K562 (cell line): ENCODE data around the gene CD248. TPM values are rescaled to one million over a fixed set of nuclear protein-coding genes. Genes with fewer than 3 reads are reported as not detected.
A peak's percentile ranks its signal among the peaks of the same experiment; 100 is the strongest.

Experiments
- BRCA1 ChIP-seq, 2 experiments: fragments of 450-650 bp in 1 of 2; sonication (generic) in 1 of 2; formaldehyde crosslinking in 1 of 2; IDR thresholded peaks; 2 replicates each; pipeline versions ENCODE4 v1.5.0 to v1.6.1; 2017 to 2020; ENCODE audit warnings: mild to moderate bottlenecking in 1 of 2, missing genetic modification reagents in 1 of 2
- EP400 ChIP-seq: fragments of 450-650 bp; IDR thresholded peaks from 2 replicates; pipeline ENCODE4 v1.6.1; 2017; ENCODE audit warnings: antibody characterized with exemption, mild to moderate bottlenecking, moderate library complexity
- GATAD2B ChIP-seq: fragments of 450-650 bp; IDR thresholded peaks from 2 replicates; pipeline ENCODE4 v1.6.1; 2017; ENCODE audit warnings: mild to moderate bottlenecking, borderline replicate concordance
- HLTF ChIP-seq: fragments of 450-650 bp; IDR thresholded peaks from 2 replicates; pipeline ENCODE4 v1.6.1; 2016
- LARP7 ChIP-seq: fragments of 450-650 bp; IDR thresholded peaks from 2 replicates; pipeline ENCODE4 v1.6.1; 2016
- NFYB ChIP-seq: IDR thresholded peaks from 2 replicates; pipeline ENCODE4 v1.6.1; 2011; ENCODE audit warnings: mild to moderate bottlenecking, moderate library complexity; ENCODE audit not compliant: insufficient read length; ENCODE audit errors: extremely low read depth
- NR1H2 ChIP-seq: sonication (generic); formaldehyde crosslinking; IDR thresholded peaks from 2 replicates; pipeline ENCODE4 v1.4.0; 2020; ENCODE audit warnings: mild to moderate bottlenecking, missing genetic modification reagents
- RBFOX2 ChIP-seq: fragments of 200-400 bp; formaldehyde crosslinking; IDR thresholded peaks from 2 replicates; pipeline ENCODE4 v1.6.1; 2017; ENCODE audit warnings: low read depth, mild to moderate bottlenecking, low read length, moderate library complexity
- RBM22 ChIP-seq: fragments of 200-400 bp; formaldehyde crosslinking; IDR thresholded peaks from 2 replicates; pipeline ENCODE4 v1.6.1; 2018; ENCODE audit warnings: low read length, low read depth; ENCODE audit not compliant: poor library complexity, severe bottlenecking
- RFX1 ChIP-seq: fragments of 450-650 bp; IDR thresholded peaks from 2 replicates; pipeline ENCODE4 v1.6.1; 2016; ENCODE audit warnings: mild to moderate bottlenecking, moderate library complexity
- SAFB2 ChIP-seq: fragments of 200-400 bp; formaldehyde crosslinking; IDR thresholded peaks from 2 replicates; pipeline ENCODE4 v1.6.1; 2018; ENCODE audit warnings: borderline replicate concordance, low read length, low read depth, moderate library complexity; ENCODE audit not compliant: severe bottlenecking
- SIN3B ChIP-seq: fragments of 450-650 bp; IDR thresholded peaks from 2 replicates; pipeline ENCODE4 v1.6.1; 2017; ENCODE audit warnings: low read depth, mild to moderate bottlenecking, moderate library complexity
- TAF7 ChIP-seq: fragments of 450-650 bp; IDR thresholded peaks from 2 replicates; pipeline ENCODE4 v1.6.1; 2016; ENCODE audit warnings: missing genetic modification characterization, missing compliant biosample characterization
- TARDBP ChIP-seq: fragments of 450-650 bp; IDR thresholded peaks from 2 replicates; pipeline ENCODE4 v1.6.1; 2016
- TBP ChIP-seq: optimal IDR thresholded peaks from 2 replicates; pipeline ENCODE3; 2011; ENCODE audit warnings: low read depth, low read length, improper control_type of control experiment
- VEZF1 ChIP-seq: fragments of 200-800 bp; sonication (Bioruptor generic); IDR thresholded peaks from 2 replicates; pipeline ENCODE4 v1.6.1; 2017; ENCODE audit warnings: missing genetic modification characterization, missing compliant biosample characterization
- XRCC3 ChIP-seq: fragments of 450-650 bp; IDR thresholded peaks from 2 replicates; pipeline ENCODE4 v1.6.1; 2017; ENCODE audit warnings: mild to moderate bottlenecking, moderate library complexity
- ZBTB2 ChIP-seq: fragments of 450-650 bp; IDR thresholded peaks from 2 replicates; pipeline ENCODE4 v1.6.1; 2016; ENCODE audit warnings: antibody characterized with exemption
- ZNF12 ChIP-seq: sonication (generic); formaldehyde crosslinking; IDR thresholded peaks from 2 replicates; pipeline ENCODE4 v1.4.0; 2020; ENCODE audit warnings: mild to moderate bottlenecking, missing genetic modification reagents
- ZNF551 ChIP-seq: fragments of 250-450 bp; sonication (Bioruptor Pico); IDR thresholded peaks from 2 replicates; pipeline ENCODE4 v1.5.0; 2021; ENCODE audit warnings: mild to moderate bottlenecking, moderate library complexity
- ZNF644 ChIP-seq: fragments of 200-800 bp; sonication (Bioruptor generic); IDR thresholded peaks from 2 replicates; pipeline ENCODE4 v1.6.1; 2016; ENCODE audit warnings: low read depth, missing genetic modification characterization, missing compliant biosample characterization
- ZNF764 ChIP-seq: fragments of 250-450 bp; sonication (Bioruptor Pico); IDR thresholded peaks from 2 replicates; pipeline ENCODE4 v1.4.0; 2020; ENCODE audit warnings: low read depth, mild to moderate bottlenecking, moderate library complexity
- polyA plus RNA-seq, 8 experiments: library from polyadenylated mRNA; depleted of rRNA in 4 of 8; stranded (reverse) in 5 of 8; unstranded in 3 of 8; fragments of >200 nt; fragmentation: Nextera tagmentation in 2 of 8; fragmentation: Illumina TruSeq in 1 of 8; extraction: Ambion mirVana in 2 of 8; extraction: Trizol in 1 of 8; gene quantifications; 2 replicates each; pipeline versions ENCODE4 v1.2.1 to v1.2.3, GENCODE V29; 2011 to 2014; ENCODE audit warnings: inconsistent platforms in 1 of 8, missing spikeins in 1 of 8
- total RNA-seq, 7 experiments: library from RNA; depleted of rRNA in 6 of 7; stranded (reverse); fragments of >200 nt in 6 of 7; fragmentation: Illumina TruSeq in 2 of 7; extraction: Trizol in 2 of 7; gene quantifications; 2 replicates each; pipeline versions ENCODE4 v1.2.1 to v1.2.3, GENCODE V29; 2011 to 2021; ENCODE audit warnings: low replicate concordance in 1 of 7
- TF ChIP-seq, protein P1 (sequence below): fragments of 450-650 bp; IDR thresholded peaks from 2 replicates; pipeline ENCODE4 v1.6.1; 2016; ENCODE audit warnings: low read depth, mild to moderate bottlenecking, moderate library complexity
- TF ChIP-seq, protein P2 (sequence below): fragments of 450-650 bp; formaldehyde crosslinking; IDR thresholded peaks from 2 replicates; pipeline ENCODE4 v1.4.0; 2020; ENCODE audit warnings: mild to moderate bottlenecking, mixed read lengths
- TF ChIP-seq, protein P3 (sequence below): fragments of 250-450 bp; sonication (Bioruptor Pico); IDR thresholded peaks from 2 replicates; pipeline ENCODE4 v1.9.0; 2021; ENCODE audit warnings: mild to moderate bottlenecking

Gene CD248
- total and polyA plus RNA-seq, 9 of the 15 experiments (the other 6 are each of a cell fraction or from before 2014, with no cell fraction given) = 0.09 TPM; not detected in 8

- TF ChIP-seq GATAD2B = no peak
- TF ChIP-seq SIN3B = no peak
- no peak for TF ChIP-seq XRCC3
- TF ChIP-seq NR1H2 (CRISPR knock-in tag) = 0 out of 2 replicates have a peak, but pooled peaks have one; percentile 43
- no peak; the same call in 1 of the 2 replicates for TF ChIP-seq EP400
- TF ChIP-seq TBP = peak; percentile 58
- TF ChIP-seq ZNF12 (CRISPR knock-in tag) = 0 out of 2 replicates have a peak, but pooled peaks have one; percentile 10
- TF ChIP-seq ZBTB2 = peak; percentile 93
- TF ChIP-seq ZNF764 (CRISPR knock-in tag) = no peak
- TF ChIP-seq, protein P1, sequence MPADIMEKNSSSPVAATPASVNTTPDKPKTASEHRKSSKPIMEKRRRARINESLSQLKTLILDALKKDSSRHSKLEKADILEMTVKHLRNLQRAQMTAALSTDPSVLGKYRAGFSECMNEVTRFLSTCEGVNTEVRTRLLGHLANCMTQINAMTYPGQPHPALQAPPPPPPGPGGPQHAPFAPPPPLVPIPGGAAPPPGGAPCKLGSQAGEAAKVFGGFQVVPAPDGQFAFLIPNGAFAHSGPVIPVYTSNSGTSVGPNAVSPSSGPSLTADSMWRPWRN = no peak
- TF ChIP-seq TARDBP = no peak
- TF ChIP-seq VEZF1 (CRISPR knock-in tag) = peak; percentile 97
- TF ChIP-seq ZNF644 (tag) = no peak
- TF ChIP-seq, protein P2, sequence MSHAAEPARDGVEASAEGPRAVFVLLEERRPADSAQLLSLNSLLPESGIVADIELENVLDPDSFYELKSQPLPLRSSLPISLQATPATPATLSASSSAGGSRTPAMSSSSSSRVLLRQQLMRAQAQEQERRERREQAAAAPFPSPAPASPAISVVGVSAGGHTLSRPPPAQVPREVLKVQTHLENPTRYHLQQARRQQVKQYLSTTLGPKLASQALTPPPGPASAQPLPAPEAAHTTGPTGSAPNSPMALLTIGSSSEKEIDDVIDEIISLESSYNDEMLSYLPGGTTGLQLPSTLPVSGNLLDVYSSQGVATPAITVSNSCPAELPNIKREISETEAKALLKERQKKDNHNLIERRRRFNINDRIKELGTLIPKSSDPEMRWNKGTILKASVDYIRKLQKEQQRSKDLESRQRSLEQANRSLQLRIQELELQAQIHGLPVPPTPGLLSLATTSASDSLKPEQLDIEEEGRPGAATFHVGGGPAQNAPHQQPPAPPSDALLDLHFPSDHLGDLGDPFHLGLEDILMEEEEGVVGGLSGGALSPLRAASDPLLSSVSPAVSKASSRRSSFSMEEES (CRISPR knock-in tag) = no peak
- TF ChIP-seq ZNF551 (CRISPR knock-in tag) = no peak
- peak; percentile 81 for TF ChIP-seq RBFOX2
- TF ChIP-seq SAFB2 = no peak
- TF ChIP-seq BRCA1 (IDR thresholded peaks at IDR 0.05) = no peak
- no peak for TF ChIP-seq BRCA1 (CRISPR knock-in tag; IDR thresholded peaks at IDR 0.05)
- peak; percentile 25 for TF ChIP-seq RBM22
- no peak for TF ChIP-seq TAF7 (tag)
- TF ChIP-seq HLTF = no peak
- TF ChIP-seq RFX1 = no peak
- TF ChIP-seq NFYB = no peak
- TF ChIP-seq, protein P3, sequence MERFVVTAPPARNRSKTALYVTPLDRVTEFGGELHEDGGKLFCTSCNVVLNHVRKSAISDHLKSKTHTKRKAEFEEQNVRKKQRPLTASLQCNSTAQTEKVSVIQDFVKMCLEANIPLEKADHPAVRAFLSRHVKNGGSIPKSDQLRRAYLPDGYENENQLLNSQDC (CRISPR knock-in tag) = no peak
- TF ChIP-seq LARP7 = no peak
Observed at GRCh38 chr11:66268244-66268951, 48.4 kb downstream of the CD248 start, which contains the start of gene RAB1B (continued).
